ENCODE measurements around the gene KPNA5.
"Not testable (repeated sequence)": the region's sequence is repeated elsewhere in the genome, so short reads cannot be mapped to it uniquely, and the experiment has no call there.

KPNA5 gene

GRCh38 chr6:116705917-116706316 is 24.9 kb downstream of the KPNA5 start:
- no peak for DNase-seq

- DNase-seq, result peak; percentile 4
Observed at GRCh38 chr6:116714296-116714695, 33.3 kb downstream of the KPNA5 start.

GRCh38 chr6:116714761-116715160 is 33.8 kb downstream of the KPNA5 start:
- no peak for DNase-seq

GRCh38 chr6:116726947-116727346 is 45.9 kb downstream of the KPNA5 start:
- DNase-seq, result no peak

- DNase-seq, result no peak
Observed at GRCh38 chr6:116730513-116730912, 49.5 kb downstream of the KPNA5 start.

GRCh38 chr6:116737004-116737403 is 56.0 kb downstream of the KPNA5 start:
- DNase-seq, result no peak

- not testable (repeated sequence) for DNase-seq
Observed at GRCh38 chr6:116740486-116740885, 59.5 kb downstream of the KPNA5 start.

- DNase-seq, result no peak
Observed at GRCh38 chr6:116741571-116741970, 60.6 kb downstream of the KPNA5 start.

- DNase-seq, result no peak
Observed at GRCh38 chr6:116745176-116745575, 64.2 kb downstream of the KPNA5 start.

GRCh38 chr6:116761779-116762178 is 80.8 kb downstream of the KPNA5 start:
- DNase-seq, result no peak

- no peak for DNase-seq
Observed at GRCh38 chr6:116762235-116762634, 81.2 kb downstream of the KPNA5 start.

GRCh38 chr6:116763048-116763447 is 82.0 kb downstream of the KPNA5 start:
- no peak for DNase-seq

- no peak for DNase-seq
Observed at GRCh38 chr6:116763906-116764628, 83.1 kb downstream of the KPNA5 start.

GRCh38 chr6:116764629-116764960 is 83.6 kb downstream of the KPNA5 start:
- no peak for DNase-seq

GRCh38 chr6:116764961-116765841 is 84.2 kb downstream of the KPNA5 start, which contains the start of gene FAM162B:
Gene FAM162B, minus strand, starts transcription at chr6:116765719. Its CDS starts 143 bp downstream, at chr6:116765576.
- DNase-seq, result peak; percentile 6

GRCh38 chr6:116766506-116767176 is 85.6 kb downstream of the KPNA5 start:
- no peak for DNase-seq

- DNase-seq, result no peak
Observed at GRCh38 chr6:116767715-116768114, 86.7 kb downstream of the KPNA5 start.

GRCh38 chr6:116772450-116772849 is 91.4 kb downstream of the KPNA5 start:
- no peak for DNase-seq

- no peak for DNase-seq
Observed at GRCh38 chr6:116773886-116774285, 92.9 kb downstream of the KPNA5 start.

- peak; percentile 23 for DNase-seq
Observed at GRCh38 chr6:116779573-116780164, 98.7 kb downstream of the KPNA5 start.

GRCh38 chr6:116783852-116784251 is 102.8 kb downstream of the KPNA5 start:
- DNase-seq, result no peak
